ACHN (cell line): ENCODE data around the gene MYF5.

Experiments
- DNase-seq: peaks from one replicate; pipeline ENCODE4 v3.0.0-alpha.2; 2015
- in situ Hi-C: cut with HindIII; loops from 2 replicates; pipeline ENCODE4 v1.10.0; 2017; ENCODE audit warnings: low sequenced_read_pairs, low pct_ligation_motif_present, low pct_unique_long_range_greater_than_20kb

The MYF5 gene

GRCh38 chr12:80745851-80746505, 29.3 kb downstream of the MYF5 start:
- DNase-seq: no peak

DNA sequence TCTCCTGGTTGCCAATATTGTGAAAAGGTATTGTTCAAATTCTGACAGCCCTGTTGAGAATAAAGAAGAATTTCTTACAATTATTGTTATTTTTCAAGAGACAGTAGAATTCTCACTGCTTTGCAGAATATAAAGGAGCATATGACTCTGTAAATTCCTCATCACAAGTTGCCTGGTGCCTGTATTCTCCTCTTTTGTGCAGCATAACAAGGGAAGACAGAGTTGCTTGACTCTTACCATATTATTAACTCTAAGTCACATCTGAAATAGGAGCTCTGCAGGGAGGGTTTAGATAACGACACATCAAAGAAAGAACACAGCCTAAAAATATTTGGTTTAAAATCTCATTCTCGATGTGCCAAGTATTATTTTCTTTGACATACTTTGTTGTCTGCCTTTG, 31.1 kb downstream of the MYF5 start:
- in situ Hi-C loops: no loop called here
- DNase-seq: no peak

More at GRCh38 chr12:80745851-80746505, 29.3 kb downstream of the MYF5 start:
- in situ Hi-C loops: no loop called here

- in situ Hi-C loops: no loop called here
- DNase-seq: no peak
Observed at GRCh38 chr12:80749456-80749855, 32.7 kb downstream of the MYF5 start.

- in situ Hi-C loops: loop anchor here (25.0 kb wide), 1 partner anchor 265 kb away; no protein-coding TSS in a partner anchor
- DNase-seq: no peak
Observed at GRCh38 chr12:80752464-80752863, 35.8 kb downstream of the MYF5 start.

- DNase-seq: no peak
- in situ Hi-C loops: loop anchor here (25.0 kb wide), 1 partner anchor 267 kb away; no protein-coding TSS in a partner anchor
Observed at GRCh38 chr12:80754274-80754673, 37.6 kb downstream of the MYF5 start.

- DNase-seq: no peak
- in situ Hi-C loops: loop anchor here (25.0 kb wide), 1 partner anchor 270 kb away; no protein-coding TSS in a partner anchor
Observed at GRCh38 chr12:80756875-80757274, 40.2 kb downstream of the MYF5 start.

DNA sequence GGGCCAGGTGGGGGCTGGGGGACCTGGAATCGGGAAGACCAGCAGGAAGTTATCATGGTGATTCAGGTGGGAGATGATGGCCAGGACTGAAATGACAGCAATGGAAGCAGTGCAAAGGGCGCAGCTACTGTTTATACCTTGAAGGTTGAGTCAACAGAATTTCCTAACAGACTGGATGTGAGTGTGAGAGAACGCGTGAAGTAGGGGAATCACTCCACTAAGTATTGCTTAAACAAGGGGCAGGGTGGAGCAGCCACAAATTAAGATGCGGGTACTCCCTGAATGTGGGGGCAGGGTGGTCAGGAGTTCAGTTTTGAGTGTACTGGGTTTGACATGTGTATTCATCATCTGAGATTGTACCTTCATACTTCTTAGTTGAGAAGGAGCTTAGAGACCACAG, 45.1 kb downstream of the MYF5 start:
- in situ Hi-C loops: loop anchor here (25.0 kb wide), 1 partner anchor 275 kb away; no protein-coding TSS in a partner anchor

GRCh38 chr12:80763874-80764273, 47.2 kb downstream of the MYF5 start:
- peak; percentile 69 for DNase-seq
- in situ Hi-C loops: loop anchor here (25.0 kb wide), 1 partner anchor 277 kb away; no protein-coding TSS in a partner anchor

More for the DNA sequence above, 45.1 kb downstream of the MYF5 start:
- no peak for DNase-seq

DNA sequence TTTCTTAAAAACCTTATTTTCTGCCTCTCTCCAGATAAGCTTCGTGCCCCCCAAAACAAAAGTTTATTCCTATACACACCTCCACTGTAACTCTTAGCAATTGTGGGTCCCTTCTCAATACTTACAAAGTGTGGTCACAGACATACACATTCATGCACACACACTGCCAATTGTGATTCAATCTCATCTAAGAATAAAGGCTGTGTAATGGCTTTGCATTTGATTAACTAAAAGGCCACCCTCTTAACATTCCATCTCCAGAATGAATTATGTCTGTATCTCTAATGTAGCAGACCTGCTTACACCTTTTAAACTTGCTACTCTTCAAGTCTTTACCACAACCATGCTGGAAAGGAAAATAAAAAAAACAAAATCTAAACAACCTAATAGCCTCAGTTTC, 49.5 kb downstream of the MYF5 start:
- in situ Hi-C loops: loop anchor here (25.0 kb wide), 1 partner anchor 279 kb away; no protein-coding TSS in a partner anchor
- DNase-seq: no peak

DNA sequence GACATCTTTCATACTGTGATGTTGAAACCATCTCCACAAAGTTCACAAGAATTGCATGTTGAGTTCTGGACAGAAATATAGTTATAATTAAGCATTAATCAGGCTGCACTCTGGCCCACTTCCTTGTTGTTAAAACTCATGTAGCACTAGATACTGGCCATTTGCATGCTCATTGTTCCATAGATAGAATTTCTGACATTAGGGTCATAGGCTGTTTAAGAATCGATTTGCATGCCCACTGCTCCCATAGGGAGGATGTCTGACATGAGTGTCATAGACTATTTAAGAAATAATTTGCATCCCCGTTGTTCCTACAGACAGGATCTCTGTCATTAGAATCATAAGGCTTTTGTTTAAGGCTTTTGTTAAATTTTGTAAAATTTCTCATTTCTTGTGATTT, 50.2 kb downstream of the MYF5 start:
- DNase-seq: no peak
- in situ Hi-C loops: loop anchor here (25.0 kb wide), 1 partner anchor 280 kb away; no protein-coding TSS in a partner anchor
